CD14-positive monocyte (primary cell): ENCODE data around the gene LIPT1. TPM values are rescaled to one million over a fixed set of nuclear protein-coding genes. Genes with fewer than 3 reads are reported as not detected.

Source experiments
- DNase-seq, 3 donors: peaks; one replicate each; pipeline ENCODE4 v3.0.0-alpha.2; 2011 to 2022
- H2AFZ ChIP-seq: 2 replicates; pipeline ENCODE4 v1.6.0; 2012; ENCODE audit warnings: mild to moderate bottlenecking, low read depth, low read length, inconsistent platforms; ENCODE audit not compliant: insufficient read depth, poor library complexity, severe bottlenecking
- H3K27ac ChIP-seq, 2 donors: 1 replicate in 1 of 2; 2 replicates in 1 of 2; pipeline ENCODE4 v1.5.1; 2012 to 2013; ENCODE audit warnings: low read length in 2 of 2, control low read depth in 1 of 2, inconsistent platforms in 1 of 2, low read depth in 1 of 2, mild to moderate bottlenecking in 1 of 2
- H3K27me3 ChIP-seq, 2 donors: one replicate each; pipeline versions ENCODE4 v1.6.0 to v1.6.1; 2011 to 2013; ENCODE audit warnings: low read length in 2 of 2; ENCODE audit not compliant: control insufficient read depth in 2 of 2, insufficient read depth in 2 of 2
- H3K36me3 ChIP-seq, 2 donors: replicated peaks in 1 of 2; 1 replicate in 1 of 2; 2 replicates in 1 of 2; pipeline versions ENCODE4 v1.5.1 to v1.6.1; 2012 to 2013; ENCODE audit warnings: low read length in 2 of 2, control low read depth in 1 of 2, inconsistent platforms in 1 of 2, mild to moderate bottlenecking in 1 of 2; ENCODE audit not compliant: insufficient read depth in 2 of 2, control insufficient read depth in 1 of 2
- H3K4me1 ChIP-seq, 2 donors: 1 replicate in 1 of 2; 2 replicates in 1 of 2; pipeline versions ENCODE4 v1.5.1 to v1.6.1; 2012 to 2013; ENCODE audit warnings: low read length in 2 of 2, control low read depth in 1 of 2, inconsistent platforms in 1 of 2, mild to moderate bottlenecking in 1 of 2, moderate library complexity in 1 of 2; ENCODE audit not compliant: insufficient read depth in 2 of 2, control insufficient read depth in 1 of 2
- H3K4me2 ChIP-seq: replicated peaks from 2 replicates; pipeline ENCODE3; 2012; ENCODE audit warnings: low read length, moderate library complexity, mild to moderate bottlenecking; ENCODE audit not compliant: poor library complexity, severe bottlenecking; ENCODE audit errors: extremely low read depth
- H3K4me3 ChIP-seq, 3 experiments: fragments of 200-600 bp in 1 of 3; sonication (generic) in 1 of 3; replicated peaks in 1 of 3; 1 replicate in 2 of 3; 2 replicates in 1 of 3; pipeline ENCODE4 v1.5.1; 2011 to 2013; ENCODE audit warnings: low read length in 3 of 3, mild to moderate bottlenecking in 3 of 3, control low read depth in 2 of 3, low read depth in 2 of 3, inconsistent platforms in 1 of 3, moderate library complexity in 1 of 3
- H3K79me2 ChIP-seq: 2 replicates; pipeline ENCODE4 v1.6.0; 2012; ENCODE audit warnings: mild to moderate bottlenecking, control low read depth, inconsistent platforms, low read length, moderate library complexity; ENCODE audit not compliant: insufficient read depth
- H3K9ac ChIP-seq: 2 replicates; pipeline ENCODE4 v1.6.0; 2017; ENCODE audit warnings: low read length, mild to moderate bottlenecking; ENCODE audit not compliant: insufficient read depth, poor library complexity, severe bottlenecking
- H3K9me3 ChIP-seq, 2 donors: replicated peaks in 1 of 2; 1 replicate in 1 of 2; 2 replicates in 1 of 2; pipeline versions ENCODE4 v1.5.1 to v1.6.1; 2012 to 2013; ENCODE audit warnings: low read length in 2 of 2, control low read depth in 1 of 2; ENCODE audit not compliant: control insufficient read depth in 1 of 2, insufficient read depth in 1 of 2
- H4K20me1 ChIP-seq: 2 replicates; pipeline ENCODE4 v1.6.0; 2012; ENCODE audit warnings: mild to moderate bottlenecking, low read length, control low read depth, moderate library complexity; ENCODE audit not compliant: insufficient read depth
- H3K27ac Mint-ChIP-seq, 7 donors: one replicate each; pipeline ENCODE4 v1.8.0; 2020; ENCODE audit warnings: mild to moderate bottlenecking in 7 of 7, mixed read lengths in 7 of 7, moderate library complexity in 6 of 7, inconsistent platforms in 2 of 7
- H3K27me3 Mint-ChIP-seq, 3 donors: one replicate each; pipeline ENCODE4 v1.8.0; 2021 to 2022; ENCODE audit warnings: low read depth in 3 of 3, mild to moderate bottlenecking in 3 of 3, mixed read lengths in 3 of 3, moderate library complexity in 3 of 3, inconsistent platforms in 1 of 3
- H3K36me3 Mint-ChIP-seq, 2 donors: one replicate each; pipeline ENCODE4 v1.8.0; 2020; ENCODE audit warnings: mixed read lengths in 2 of 2, inconsistent platforms in 1 of 2, mild to moderate bottlenecking in 1 of 2
- H3K4me1 Mint-ChIP-seq: one replicate; pipeline ENCODE4 v1.8.0; 2020; ENCODE audit warnings: mild to moderate bottlenecking, mixed read lengths
- H3K4me3 Mint-ChIP-seq, 2 donors: one replicate each; pipeline ENCODE4 v1.8.0; 2020; ENCODE audit warnings: mild to moderate bottlenecking in 2 of 2, mixed read lengths in 2 of 2, moderate library complexity in 1 of 2
- H3K9me3 Mint-ChIP-seq, 7 donors: one replicate each; pipeline ENCODE4 v1.8.0; 2020 to 2022; ENCODE audit warnings: mixed read lengths in 7 of 7, mild to moderate bottlenecking in 6 of 7, moderate library complexity in 6 of 7, inconsistent platforms in 2 of 7
- CTCF ChIP-seq: fragments of 200-600 bp; IDR thresholded peaks from one replicate; pipeline ENCODE4 v1.8.0; 2022; ENCODE audit warnings: antibody characterized with exemption, mild to moderate bottlenecking
- WGBS: methylation state at CpG from one replicate; pipeline ENCODE4 v1.1.5; 2013; ENCODE audit warnings: missing lambda C conversion rate; ENCODE audit not compliant: insufficient coverage; 5-methylcytosine and 5-hydroxymethylcytosine counted together
- intact Hi-C, 2 donors: fragments of 100-400 bp; cut with micrococcal nuclease; formaldehyde crosslinking; loops; one replicate each; pipeline versions ENCODE4 v1.15.0 to v1.15.1; 2023
- polyA plus RNA-seq, 3 donors: library from polyadenylated mRNA; depleted of rRNA in 1 of 3; unstranded in 2 of 3; stranded (reverse) in 1 of 3; fragments of 300-500 nt in 2 of 3; fragments of >200 nt in 1 of 3; fragmentation: Illumina TruSeq in 2 of 3; gene quantifications; 1 replicate in 2 of 3; 2 replicates in 1 of 3; pipeline ENCODE4 v1.2.3, GENCODE V29; 2012 to 2021

Gene LIPT1
- polyA plus RNA-seq, 3 donors: 6.1 to 8.2 (median 7.5) TPM

GRCh38 chr2:99139003-99139402 is 15.8 kb upstream of the LIPT1 start:
- H3K27ac Mint-ChIP-seq: no peak overlapping the region
- Histone ChIP-seq H3K9me3 (no peaks in the 10 kb centered on the region), H3K4me3 (no peak overlapping the region), H3K27ac (no peak overlapping the region), H3K27me3 (peaks cover 0 to 5% of the 10 kb centered on the region in 2 donors), H3K4me1 (peaks cover 25 to 39% of the 10 kb centered on the region in 2 donors), H2AFZ (no peak overlapping the region), H3K36me3 (no peaks in the 10 kb centered on the region), H3K79me2 (no peaks in the 10 kb centered on the region), H3K9ac (no peak overlapping the region), H3K4me2 (no peak overlapping the region), H4K20me1 (no peaks in the 10 kb centered on the region)
- H3K4me1 Mint-ChIP-seq: peaks cover 47% of the 10 kb centered on the region
- TF ChIP-seq CTCF: no peak
- DNase-seq: no peak
- H3K4me3 Mint-ChIP-seq: no peak overlapping the region
- peaks cover 0 to 3% (median 2%) of the 10 kb centered on the region in 7 donors for H3K9me3 Mint-ChIP-seq
- WGBS: 100% methylated on average over 2 of the region's 4 CpGs
- peaks cover 0 to 15% (median 9%) of the 10 kb centered on the region in 3 donors for H3K27me3 Mint-ChIP-seq
- peaks cover 2 to 3% of the 10 kb centered on the region in 2 donors for H3K36me3 Mint-ChIP-seq
- intact Hi-C loops: no loop called here

- Histone ChIP-seq H3K36me3 (no peaks in the 10 kb centered on the region), H3K27ac (peak overlapping the region in 1 of 2 donors; percentile 65), H3K4me1 (peaks cover 21 to 41% of the 10 kb centered on the region in 2 donors), H3K4me2 (peak overlapping the region; percentile 83), H2AFZ (peak overlapping the region; percentile 99), H4K20me1 (no peaks in the 10 kb centered on the region), H3K9ac (peak overlapping the region; percentile 76), H3K4me3 (peak overlapping the region; percentile 79 to 99 (median 97)), H3K27me3 (peaks cover 0 to 5% of the 10 kb centered on the region in 2 donors), H3K79me2 (no peaks in the 10 kb centered on the region), H3K9me3 (no peaks in the 10 kb centered on the region)
- peak in 1 of 3 donors; percentile 11 for DNase-seq
- Mint-ChIP-seq H3K27ac (peak overlapping the region in 6 of 7 donors; percentile 33 to 88 (median 71)), H3K4me3 (peak overlapping the region; percentile 96 to 98), H3K4me1 (peaks cover 52% of the 10 kb centered on the region), H3K36me3 (no peaks in the 10 kb centered on the region), H3K9me3 (peaks cover 0 to 2% (median 0%) of the 10 kb centered on the region in 7 donors), H3K27me3 (peaks cover 0 to 15% (median 9%) of the 10 kb centered on the region in 3 donors)
- intact Hi-C loops: loop anchor here in 1 of 2 donors (5.0 kb wide), 1 partner anchor 37 kb away; no protein-coding TSS in a partner anchor
- TF ChIP-seq CTCF: no peak
- WGBS: 0% methylated on average over 8 of the region's 17 CpGs
Measured at GRCh38 chr2:99140056-99140859, 14.5 kb upstream of the LIPT1 start.
